ENCODE results near the gene NOSIP.
A peak's percentile ranks its signal among the peaks of the same experiment; 100 is the strongest.

Gene NOSIP

DNA sequence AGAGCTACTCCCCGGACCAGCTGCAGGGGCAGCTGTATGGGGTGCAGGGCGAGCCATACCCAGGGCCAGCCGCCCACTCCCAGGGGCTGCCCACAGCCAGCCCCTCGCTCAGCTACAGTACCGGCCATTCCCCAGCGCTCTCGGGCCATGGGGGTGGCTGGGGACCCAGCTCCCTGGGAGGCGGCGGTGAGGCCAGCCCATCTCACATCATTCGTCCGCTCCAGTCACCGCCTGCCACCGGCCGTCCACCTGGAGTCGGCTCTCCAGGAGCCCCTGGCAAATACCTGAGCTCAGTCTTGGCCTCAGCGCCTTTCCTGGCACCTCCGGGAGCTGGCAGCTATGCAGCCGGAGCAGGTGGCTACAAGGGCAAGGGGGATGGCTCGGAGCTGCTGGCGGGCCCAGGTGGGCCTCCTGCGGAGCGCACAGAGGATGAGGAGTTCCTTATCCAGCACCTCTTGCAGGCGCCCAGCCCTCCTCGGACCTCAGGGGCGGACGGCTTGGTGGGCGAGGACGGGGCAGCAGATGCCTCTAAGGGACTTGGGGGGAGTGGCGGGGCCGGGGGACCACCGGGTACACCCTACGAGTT lies 15.6 kb upstream of the NOSIP start:
- H3K4me1 ChIP-seq (ENCODE audit: control insufficient read depth in 1 of 2, insufficient read depth in 2 of 2, low read length in 2 of 2), result peaks cover 15 to 17% of the 10 kb centered on the region in 2 donors
- H3K27ac ChIP-seq (ENCODE audit: low read depth, low read length), result no peak overlapping the region
- no peak overlapping the region for H3K4me3 ChIP-seq (ENCODE audit: low read depth in 1 of 2, low read length in 2 of 2)
- peaks cover 10 to 45% of the 10 kb centered on the region in 2 donors for H3K36me3 ChIP-seq (ENCODE audit: control insufficient read depth in 1 of 2, insufficient read depth in 2 of 2, low read length in 2 of 2)
- H3K27me3 ChIP-seq (ENCODE audit: control insufficient read depth in 1 of 2, insufficient read depth in 2 of 2, low read length in 2 of 2), result no peaks in the 10 kb centered on the region
- no peaks in the 10 kb centered on the region for H3K9me3 ChIP-seq (ENCODE audit: control insufficient read depth in 1 of 2, low read length in 2 of 2)
- no peak overlapping the region for H3K9ac ChIP-seq (ENCODE audit: low read depth in 1 of 2, low read length in 2 of 2)

DNA sequence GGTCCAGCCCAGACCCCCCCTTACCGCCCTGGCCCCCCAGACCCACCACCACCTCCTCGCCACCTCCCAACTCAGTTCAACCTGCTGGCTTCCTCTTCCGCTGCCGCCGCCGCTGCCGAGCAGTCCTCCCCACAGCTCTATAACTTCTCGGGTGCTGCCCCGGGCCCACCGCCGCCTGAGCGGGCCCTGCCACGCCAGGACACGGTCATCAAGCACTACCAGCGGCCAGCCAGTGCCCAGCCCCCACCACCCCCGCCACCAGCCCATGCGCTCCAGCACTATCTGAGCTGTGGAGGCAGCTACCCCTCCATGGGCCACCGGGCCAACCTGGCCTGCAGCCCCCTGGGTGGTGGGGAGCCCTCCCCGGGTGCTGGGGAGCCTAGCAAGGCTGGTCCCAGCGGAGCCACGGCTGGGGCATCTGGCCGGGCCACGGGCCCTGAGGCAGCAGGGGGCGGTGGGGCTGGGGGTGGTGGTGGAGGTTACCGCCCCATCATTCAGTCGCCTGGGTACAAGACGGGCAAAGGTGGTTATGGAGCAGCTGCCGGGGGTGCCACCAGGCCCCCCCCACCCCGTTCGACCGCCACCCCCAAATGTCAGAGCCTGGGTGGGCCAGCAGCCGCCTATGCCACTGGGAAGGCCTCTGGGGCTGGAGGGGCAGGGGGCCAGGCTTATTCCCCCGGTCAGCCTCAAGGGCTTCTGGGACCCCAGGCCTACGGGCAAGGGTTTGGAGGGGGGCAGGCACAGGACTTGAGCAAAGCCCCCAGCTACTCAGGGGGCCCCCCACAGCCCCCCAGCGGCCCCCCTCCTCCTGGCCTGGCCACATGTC lies 14.8 kb upstream of the NOSIP start:
- Histone ChIP-seq H3K4me1 (ENCODE audit: control insufficient read depth in 1 of 2, insufficient read depth in 2 of 2, low read length in 2 of 2) (peaks cover 15 to 23% of the 10 kb centered on the region in 2 donors), H3K27me3 (ENCODE audit: control insufficient read depth in 1 of 2, insufficient read depth in 2 of 2, low read length in 2 of 2) (no peaks in the 10 kb centered on the region), H3K27ac (ENCODE audit: low read depth, low read length) (no peak overlapping the region), H3K9me3 (ENCODE audit: control insufficient read depth in 1 of 2, low read length in 2 of 2) (no peaks in the 10 kb centered on the region), H3K9ac (ENCODE audit: low read depth in 1 of 2, low read length in 2 of 2) (no peak overlapping the region), H3K4me3 (ENCODE audit: low read depth in 1 of 2, low read length in 2 of 2) (no peak overlapping the region), H3K36me3 (ENCODE audit: control insufficient read depth in 1 of 2, insufficient read depth in 2 of 2, low read length in 2 of 2) (peaks cover 8 to 40% of the 10 kb centered on the region in 2 donors)

GRCh38 chr19:49594157-49594992 lies 14.0 kb upstream of the NOSIP start:
- peak overlapping the region in 1 of 2 donors; percentile 85 for H3K4me3 ChIP-seq (ENCODE audit: low read depth in 1 of 2, low read length in 2 of 2)
- H3K27ac ChIP-seq (ENCODE audit: low read depth, low read length), result peak overlapping the region; percentile 13

GRCh38 chr19:49593233-49594113 lies 13.1 kb upstream of the NOSIP start:
- H3K9me3 ChIP-seq (ENCODE audit: control insufficient read depth in 1 of 2, low read length in 2 of 2), result no peaks in the 10 kb centered on the region
- H3K4me1 ChIP-seq (ENCODE audit: control insufficient read depth in 1 of 2, insufficient read depth in 2 of 2, low read length in 2 of 2), result peaks cover 15 to 23% of the 10 kb centered on the region in 2 donors
- H3K9ac ChIP-seq (ENCODE audit: low read depth in 1 of 2, low read length in 2 of 2), result peak overlapping the region; percentile 32 to 52
- H3K4me3 ChIP-seq (ENCODE audit: low read depth in 1 of 2, low read length in 2 of 2), result peak overlapping the region; percentile 85 to 90
- no peaks in the 10 kb centered on the region for H3K27me3 ChIP-seq (ENCODE audit: control insufficient read depth in 1 of 2, insufficient read depth in 2 of 2, low read length in 2 of 2)
- H3K27ac ChIP-seq (ENCODE audit: low read depth, low read length), result peak overlapping the region; percentile 13
- peaks cover 0 to 22% of the 10 kb centered on the region in 2 donors for H3K36me3 ChIP-seq (ENCODE audit: control insufficient read depth in 1 of 2, insufficient read depth in 2 of 2, low read length in 2 of 2)

More at GRCh38 chr19:49594157-49594992, 14.0 kb upstream of the NOSIP start:
- Histone ChIP-seq H3K9me3 (ENCODE audit: control insufficient read depth in 1 of 2, low read length in 2 of 2) (no peaks in the 10 kb centered on the region), H3K4me1 (ENCODE audit: control insufficient read depth in 1 of 2, insufficient read depth in 2 of 2, low read length in 2 of 2) (peaks cover 15 to 23% of the 10 kb centered on the region in 2 donors), H3K36me3 (ENCODE audit: control insufficient read depth in 1 of 2, insufficient read depth in 2 of 2, low read length in 2 of 2) (peaks cover 3 to 31% of the 10 kb centered on the region in 2 donors), H3K27me3 (ENCODE audit: control insufficient read depth in 1 of 2, insufficient read depth in 2 of 2, low read length in 2 of 2) (no peaks in the 10 kb centered on the region), H3K9ac (ENCODE audit: low read depth in 1 of 2, low read length in 2 of 2) (peak overlapping the region in 1 of 2 donors; percentile 32)

DNA sequence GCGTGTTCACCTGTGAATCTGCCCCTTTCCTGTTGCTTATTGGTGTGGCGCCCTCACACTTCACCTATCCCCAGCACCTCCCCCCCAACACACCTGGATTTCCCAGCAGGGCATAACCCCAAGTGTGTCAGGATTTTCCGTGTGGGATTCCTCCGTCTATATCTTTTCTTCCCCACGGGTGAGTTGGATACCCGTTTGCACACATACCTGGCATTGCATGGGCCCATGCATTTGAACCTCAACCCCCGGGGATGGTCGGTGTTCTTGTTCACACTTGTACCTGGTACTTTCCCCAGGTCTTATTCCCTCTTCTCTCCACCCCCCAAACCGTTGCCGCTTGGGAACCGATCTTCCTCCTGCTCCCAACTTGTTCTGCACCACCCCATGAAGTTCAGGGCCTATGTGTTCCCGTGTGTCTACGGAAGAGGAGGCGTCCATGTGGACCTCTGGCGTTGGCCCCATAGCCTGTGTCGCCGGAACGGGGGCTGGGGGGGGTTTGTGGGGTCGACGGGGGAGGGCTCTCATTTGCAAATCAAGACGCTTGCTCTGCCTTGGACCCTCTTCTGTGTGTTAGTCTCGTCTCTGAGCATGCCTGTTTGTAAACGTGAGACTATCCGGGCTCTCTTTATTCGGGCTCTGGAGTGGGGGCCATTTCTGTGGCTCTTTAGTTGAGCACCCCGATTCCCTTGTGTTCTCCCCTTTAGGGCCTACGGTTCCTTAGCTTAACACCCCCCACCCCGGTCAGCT lies 12.3 kb upstream of the NOSIP start:
- H3K4me1 ChIP-seq (ENCODE audit: control insufficient read depth in 1 of 2, insufficient read depth in 2 of 2, low read length in 2 of 2), result peaks cover 15 to 23% of the 10 kb centered on the region in 2 donors
- peak overlapping the region; percentile 52 to 77 for H3K9ac ChIP-seq (ENCODE audit: low read depth in 1 of 2, low read length in 2 of 2)
- H3K27me3 ChIP-seq (ENCODE audit: control insufficient read depth in 1 of 2, insufficient read depth in 2 of 2, low read length in 2 of 2), result no peaks in the 10 kb centered on the region
- H3K9me3 ChIP-seq (ENCODE audit: control insufficient read depth in 1 of 2, low read length in 2 of 2), result no peaks in the 10 kb centered on the region
- peaks cover 0 to 19% of the 10 kb centered on the region in 2 donors for H3K36me3 ChIP-seq (ENCODE audit: control insufficient read depth in 1 of 2, insufficient read depth in 2 of 2, low read length in 2 of 2)
- peak overlapping the region; percentile 42 for H3K27ac ChIP-seq (ENCODE audit: low read depth, low read length)
- peak overlapping the region; percentile 85 to 90 for H3K4me3 ChIP-seq (ENCODE audit: low read depth in 1 of 2, low read length in 2 of 2)

DNA sequence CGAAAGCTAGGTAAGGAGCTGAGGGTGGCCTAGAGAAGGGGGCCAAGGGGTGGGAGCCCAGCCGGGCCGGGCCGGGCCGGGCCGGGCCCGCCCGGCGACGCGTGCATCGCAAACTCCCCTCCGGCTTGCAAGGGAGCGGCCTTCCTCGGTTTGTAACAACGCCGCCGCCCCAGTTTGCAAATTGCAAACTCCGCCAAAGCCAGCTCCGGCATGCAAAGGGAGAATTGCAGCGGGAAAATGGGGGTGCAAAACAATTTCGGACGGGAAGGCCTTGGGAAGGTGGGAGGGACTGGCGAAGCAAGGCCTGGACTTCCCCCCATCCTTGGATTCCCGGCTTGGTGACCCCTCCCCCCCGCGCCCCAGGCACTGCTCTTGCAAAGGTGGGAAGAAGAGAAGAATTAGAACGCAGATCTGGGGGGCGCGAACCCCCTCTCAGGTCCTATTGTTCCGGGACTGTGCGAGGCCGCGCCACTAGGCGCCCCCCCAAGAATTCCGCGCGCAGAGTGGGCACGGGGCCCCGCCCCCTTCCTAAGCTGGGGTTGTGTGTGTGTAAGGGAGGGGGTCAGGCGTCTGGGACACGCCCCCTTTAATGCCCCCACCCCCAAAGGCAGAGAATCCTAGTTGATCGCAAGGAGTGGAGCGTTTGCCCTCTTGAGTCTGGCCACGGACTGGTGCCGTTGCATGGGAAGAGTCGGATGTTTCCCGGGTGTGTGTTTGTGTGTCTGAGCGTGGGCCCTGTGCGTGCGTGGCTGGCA lies 11.6 kb upstream of the NOSIP start:
- Histone ChIP-seq H3K4me3 (ENCODE audit: low read depth in 1 of 2, low read length in 2 of 2) (peak overlapping the region; percentile 85 to 90), H3K9me3 (ENCODE audit: control insufficient read depth in 1 of 2, low read length in 2 of 2) (no peaks in the 10 kb centered on the region), H3K36me3 (ENCODE audit: control insufficient read depth in 1 of 2, insufficient read depth in 2 of 2, low read length in 2 of 2) (peaks cover 0 to 17% of the 10 kb centered on the region in 2 donors), H3K4me1 (ENCODE audit: control insufficient read depth in 1 of 2, insufficient read depth in 2 of 2, low read length in 2 of 2) (peaks cover 15 to 23% of the 10 kb centered on the region in 2 donors), H3K27me3 (ENCODE audit: control insufficient read depth in 1 of 2, insufficient read depth in 2 of 2, low read length in 2 of 2) (no peaks in the 10 kb centered on the region), H3K27ac (ENCODE audit: low read depth, low read length) (peak overlapping the region; percentile 10), H3K9ac (ENCODE audit: low read depth in 1 of 2, low read length in 2 of 2) (peak overlapping the region; percentile 52 to 77)

GRCh38 chr19:49590971-49591730 lies 10.8 kb upstream of the NOSIP start, which contains the start of gene PRR12:
TSS of gene PRR12 (plus strand) at chr19:49591182. CDS start at chr19:49591655, 473 bp downstream.
- no peaks in the 10 kb centered on the region for H3K9me3 ChIP-seq (ENCODE audit: control insufficient read depth in 1 of 2, low read length in 2 of 2)
- H3K9ac ChIP-seq (ENCODE audit: low read depth in 1 of 2, low read length in 2 of 2), result peak within 1 kb of the TSS; percentile 94 to 95
- peak within 1 kb of the TSS; percentile 85 to 93 for H3K4me3 ChIP-seq (ENCODE audit: low read depth in 1 of 2, low read length in 2 of 2)
- H3K27ac ChIP-seq (ENCODE audit: low read depth, low read length), result peak within 1 kb of the TSS; percentile 93
- H3K36me3 ChIP-seq (ENCODE audit: control insufficient read depth in 1 of 2, insufficient read depth in 2 of 2, low read length in 2 of 2), result peaks cover 0 to 12% of the 10 kb centered on the region in 2 donors
- H3K4me1 ChIP-seq (ENCODE audit: control insufficient read depth in 1 of 2, insufficient read depth in 2 of 2, low read length in 2 of 2), result peaks cover 15 to 23% of the 10 kb centered on the region in 2 donors
- no peaks in the 10 kb centered on the region for H3K27me3 ChIP-seq (ENCODE audit: control insufficient read depth in 1 of 2, insufficient read depth in 2 of 2, low read length in 2 of 2)

Data from duodenal mucosa (tissue), 2 donors.